CD4-positive, alpha-beta T cell treated with Interleukin-10 for 1 hour (primary cell): ENCODE data around the gene PTPRA.
"Not testable (repeated sequence)": the region's sequence is repeated elsewhere in the genome, so short reads cannot be mapped to it uniquely, and the experiment has no call there.

ENCODE experiments used
- DNase-seq: peaks from one replicate; pipeline ENCODE4 v3.0.0-alpha.2; 2020

The PTPRA gene

GRCh38 chr20:2890742-2891141, 17.5 kb downstream of the PTPRA start:
- DNase-seq: no peak

DNA sequence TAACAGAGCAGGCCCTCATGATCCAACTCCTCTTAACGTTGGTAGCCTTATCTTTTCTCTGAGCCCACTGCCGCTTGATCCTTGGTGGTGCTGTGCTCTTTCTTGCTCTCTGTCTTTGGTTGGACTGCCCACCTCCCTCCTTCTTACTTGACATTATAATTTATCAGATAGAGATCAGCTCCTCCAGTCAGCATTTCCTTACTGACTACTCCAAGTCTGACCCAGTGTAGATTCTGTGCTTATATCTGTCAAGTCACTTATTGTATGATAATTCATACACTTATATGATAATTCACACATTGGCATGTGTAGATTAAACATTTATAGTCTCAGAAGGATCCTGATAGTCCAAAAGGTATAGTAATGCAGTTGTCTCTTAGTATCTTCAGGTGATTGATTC, 18.1 kb downstream of the PTPRA start:
- no peak for DNase-seq

GRCh38 chr20:2892376-2892775, 19.1 kb downstream of the PTPRA start:
- DNase-seq: no peak

GRCh38 chr20:2894221-2894620, 20.9 kb downstream of the PTPRA start:
- DNase-seq: no peak

- not testable (repeated sequence) for DNase-seq
These were observed 21.9 kb downstream of the PTPRA start for GRCh38 chr20:2895154-2895553.

- no peak for DNase-seq
These were observed 26.0 kb downstream of the PTPRA start for GRCh38 chr20:2899243-2899642.

GRCh38 chr20:2900845-2901592, 27.7 kb downstream of the PTPRA start:
- DNase-seq: no peak

DNA sequence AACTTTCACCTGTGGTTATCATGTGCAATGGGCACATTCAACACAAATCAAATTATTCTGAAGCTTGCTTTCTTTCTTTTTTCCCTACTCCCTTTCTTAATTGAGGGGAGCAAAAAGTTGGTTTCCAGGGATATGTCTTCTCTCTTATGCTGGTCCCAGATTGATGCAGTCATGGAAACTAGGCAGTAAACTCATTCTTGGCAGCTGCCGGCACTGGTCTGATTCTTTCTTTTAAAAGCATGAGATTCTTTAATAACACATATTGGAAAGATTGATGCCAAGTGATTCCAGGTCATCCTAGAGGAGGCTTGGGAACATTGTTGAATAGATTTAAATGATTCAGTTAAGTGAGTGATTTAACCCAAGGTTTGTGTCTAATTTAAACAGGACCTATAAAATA, 29.0 kb downstream of the PTPRA start:
- no peak for DNase-seq

- DNase-seq: no peak
These were observed 29.5 kb downstream of the PTPRA start for GRCh38 chr20:2902818-2903217.

GRCh38 chr20:2903686-2904085, 30.4 kb downstream of the PTPRA start:
- no peak for DNase-seq

GRCh38 chr20:2907519-2907918, 34.2 kb downstream of the PTPRA start:
- DNase-seq: no peak

DNA sequence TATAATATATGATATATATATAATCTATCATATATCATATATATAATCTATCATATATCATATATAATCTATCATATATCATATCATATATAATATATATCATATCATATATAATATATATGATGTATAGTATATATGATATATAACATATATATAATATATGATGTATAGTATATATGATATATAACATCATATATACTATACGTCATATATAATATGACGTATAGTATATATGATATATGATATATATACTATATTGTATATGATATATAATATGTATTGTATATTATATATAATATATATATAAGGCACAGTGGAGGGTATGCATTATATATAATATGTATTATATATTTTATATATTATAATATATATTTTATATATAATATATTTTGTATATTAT, 36.7 kb downstream of the PTPRA start:
- no peak for DNase-seq

- no peak for DNase-seq
These were observed 37.9 kb downstream of the PTPRA start for GRCh38 chr20:2911200-2911599.

DNA sequence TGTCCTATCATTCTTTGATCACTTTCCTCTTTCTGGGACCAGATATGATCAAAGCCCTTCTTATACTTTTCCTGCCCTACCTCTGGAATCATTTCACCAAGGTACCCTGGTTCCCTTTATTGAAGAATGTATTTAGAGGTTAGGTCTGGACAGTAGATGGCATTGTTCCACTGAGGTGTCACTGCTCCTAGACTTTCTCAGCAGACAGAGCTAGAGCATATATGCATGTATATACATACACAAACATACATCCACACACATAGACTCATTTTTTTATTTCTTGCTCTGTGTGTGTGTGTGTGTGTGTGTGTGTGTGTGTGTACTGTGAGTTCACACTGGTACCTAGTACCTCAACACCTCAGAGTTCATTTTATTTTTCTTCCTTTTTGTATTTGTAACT, 40.9 kb downstream of the PTPRA start:
- DNase-seq: no peak

DNA sequence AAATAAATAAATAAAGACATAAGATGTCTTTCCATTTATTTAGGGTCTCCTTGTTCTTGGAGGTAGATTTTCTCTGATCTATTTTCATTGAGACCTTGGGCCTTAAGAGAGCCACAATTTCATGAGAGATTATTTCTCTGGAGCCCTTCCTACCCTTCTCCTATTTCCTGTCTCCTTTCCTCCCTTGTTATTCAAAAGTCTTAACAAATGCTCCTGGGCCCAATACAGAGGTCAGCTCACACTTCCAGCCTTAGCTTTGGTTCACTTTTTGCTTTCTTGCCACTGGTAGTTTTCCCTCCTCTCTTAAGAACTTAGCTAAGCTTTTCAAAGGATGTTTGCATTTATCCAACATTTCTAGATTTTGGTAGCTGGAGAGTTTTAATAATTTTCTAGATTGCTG, 44.0 kb downstream of the PTPRA start:
- no peak for DNase-seq

GRCh38 chr20:2918096-2919049, 45.1 kb downstream of the PTPRA start:
- DNase-seq: no peak

DNA sequence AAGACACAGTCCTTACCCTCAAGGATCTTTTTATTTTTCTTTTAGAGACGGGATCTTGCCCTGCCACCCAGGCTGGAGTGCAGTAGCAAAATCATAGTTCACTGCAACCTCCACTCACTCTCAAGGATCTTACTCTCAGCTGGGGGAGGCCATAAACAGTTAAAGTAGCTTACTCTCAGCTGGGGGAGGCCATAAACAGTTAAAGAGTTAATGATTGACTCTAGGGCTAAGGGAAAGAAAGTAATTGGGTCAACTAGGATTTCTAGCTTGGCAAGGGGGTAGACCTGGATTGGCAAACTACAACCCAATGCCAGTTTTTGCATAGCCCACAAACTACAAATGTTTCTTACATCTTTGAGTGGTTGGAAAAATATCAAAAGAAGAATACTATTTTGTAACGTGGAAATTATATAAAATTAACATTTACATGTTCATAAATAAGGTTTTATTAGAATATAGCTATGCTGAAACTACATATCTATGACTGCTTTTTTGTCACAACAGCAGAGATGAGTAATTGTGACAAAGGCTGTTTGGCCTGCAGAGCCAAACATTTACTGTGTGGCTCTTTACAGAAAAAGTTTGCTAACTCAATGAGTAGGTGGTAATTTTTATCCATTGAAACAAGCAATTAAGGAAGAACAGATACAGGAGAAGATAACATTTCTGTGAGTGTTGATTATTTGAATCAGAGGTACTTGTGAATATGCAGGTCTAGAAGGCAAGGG, 46.4 kb downstream of the PTPRA start:
- DNase-seq: no peak

- DNase-seq: no peak
These were observed 47.2 kb downstream of the PTPRA start for GRCh38 chr20:2920473-2920872.

DNA sequence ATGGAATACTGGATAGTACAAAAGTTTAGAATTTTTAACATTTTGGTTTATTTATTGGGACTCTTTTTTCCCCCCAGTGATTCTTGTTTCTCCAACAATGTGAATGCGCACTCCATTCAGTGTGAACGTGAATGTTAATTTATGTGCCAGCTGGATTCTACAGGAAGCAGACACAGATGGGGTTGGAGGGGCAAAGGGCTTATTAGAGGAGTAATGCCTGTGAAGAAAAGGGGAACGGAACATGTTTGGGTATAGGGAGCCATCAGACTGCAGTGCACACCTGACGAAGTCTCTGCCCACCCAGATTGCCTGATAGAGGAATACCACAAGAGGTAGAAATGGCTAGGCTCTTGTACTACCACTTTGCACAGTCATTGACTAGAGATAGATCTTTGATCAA, 48.2 kb downstream of the PTPRA start:
- DNase-seq: no peak

GRCh38 chr20:2922957-2923356, 49.7 kb downstream of the PTPRA start:
- no peak for DNase-seq

GRCh38 chr20:2930538-2930937, 57.3 kb downstream of the PTPRA start:
- no peak for DNase-seq

DNA sequence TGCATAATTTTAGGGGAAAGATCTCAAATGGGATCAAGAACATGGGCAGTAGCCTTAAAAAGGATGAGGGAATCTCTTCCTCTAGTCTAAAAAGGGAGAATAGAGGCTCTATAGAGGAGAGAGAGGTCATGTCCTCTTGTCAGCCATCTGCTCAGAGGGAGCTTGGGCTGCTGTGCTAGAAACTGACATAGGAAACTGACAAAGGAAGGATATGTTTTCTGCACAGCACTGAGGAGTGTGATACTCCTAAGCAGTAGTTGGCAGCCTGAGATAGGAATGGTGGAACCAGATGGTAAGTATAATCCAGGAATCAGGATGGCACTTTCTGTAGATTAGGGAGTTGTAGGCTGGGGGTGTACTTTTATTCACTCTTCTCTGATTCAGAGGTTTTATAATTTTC, 59.2 kb downstream of the PTPRA start:
- no peak for DNase-seq

DNA sequence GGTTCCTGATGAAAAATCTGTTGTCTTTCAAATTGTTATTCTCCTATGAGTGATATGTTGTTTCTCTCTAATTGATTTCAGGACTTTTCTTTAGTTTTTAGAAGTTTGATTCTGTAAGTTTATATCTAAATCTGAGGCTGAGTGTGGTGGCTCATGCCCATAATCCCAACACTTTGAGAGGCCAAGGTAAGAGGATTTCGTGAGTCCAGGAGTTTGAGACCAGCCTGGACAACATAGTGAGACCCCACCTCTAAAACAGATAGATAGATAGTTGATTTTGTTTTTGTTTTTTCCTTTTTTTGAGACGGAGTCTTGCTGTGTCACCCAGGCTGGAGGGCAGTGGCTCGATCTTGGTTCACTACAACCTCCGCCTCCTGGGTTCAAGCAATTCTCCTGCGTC, 64.6 kb downstream of the PTPRA start:
- no peak for DNase-seq

GRCh38 chr20:2942439-2942838, 69.2 kb downstream of the PTPRA start:
- DNase-seq: no peak
